ENCODE data around the gene MMP24. TPM values are rescaled to one million over a fixed set of nuclear protein-coding genes. Genes with fewer than 3 reads are reported as not detected.

Gene MMP24
- total RNA-seq, 2 donors from 2014 or later: 0.96 to 1.7 TPM

DNA sequence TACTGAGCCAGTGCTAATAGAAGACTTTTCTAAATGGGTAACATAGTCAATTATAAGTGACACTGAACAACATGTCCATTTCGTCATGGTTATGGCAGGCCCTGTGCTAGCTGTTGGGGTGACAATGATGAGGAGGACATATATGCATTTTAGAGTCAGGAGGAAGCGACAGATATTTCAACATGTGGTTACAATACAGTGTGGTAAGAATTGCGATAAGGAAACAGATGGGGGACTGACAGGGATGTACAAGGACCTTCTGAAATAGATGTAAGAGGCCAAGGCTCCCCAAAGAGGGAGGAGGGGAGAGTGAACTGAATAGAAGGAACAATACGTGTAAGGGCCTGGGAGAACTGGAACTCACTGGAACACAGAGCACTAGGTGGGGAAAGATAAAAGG is 11.7 kb downstream of the MMP24 start:
- Histone ChIP-seq H3K4me3 (no peak overlapping the region), H3K27me3 (replicated peaks; ENCODE audit: insufficient read depth) (no peaks in the 10 kb centered on the region), H3K4me1 (replicated peaks) (no peaks in the 10 kb centered on the region), H3K36me3 (no peaks in the 10 kb centered on the region), H3K27ac (no peak overlapping the region), H3K9me3 (no peaks in the 10 kb centered on the region)
- DNase-seq (ENCODE audit: low spot score): no peak
- TF ChIP-seq POLR2A (IDR thresholded peaks at IDR 0.05) (no peak), POLR2AphosphoS5 (IDR thresholded peaks at IDR 0.05) (no peak)
- intact Hi-C loops (cut with DNase I): no loop called here
- 88% methylated on average over 4 of the region's 4 CpGs for WGBS

DNA sequence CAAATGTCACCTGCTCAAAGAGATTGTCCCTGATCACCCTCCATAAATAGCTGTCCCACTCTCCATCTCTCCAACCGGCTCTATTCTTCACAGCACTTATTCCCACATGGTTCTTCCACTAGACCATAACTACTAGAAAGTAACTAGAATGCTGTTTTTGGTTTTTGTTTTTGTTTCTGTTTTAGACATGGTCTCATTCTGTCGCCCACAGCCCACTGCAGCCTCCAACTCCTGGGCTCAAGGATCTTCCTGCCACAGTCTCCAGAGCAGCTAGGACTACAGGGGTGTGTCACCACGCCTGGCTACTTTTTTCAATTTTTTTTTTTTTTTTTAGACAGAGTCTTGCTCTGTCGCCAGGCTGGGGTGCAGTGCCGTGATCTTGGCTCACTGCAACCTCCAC is 12.2 kb downstream of the MMP24 start:
- no peak for TF ChIP-seq POLR2AphosphoS5 (IDR thresholded peaks at IDR 0.05)
- no peaks in the 10 kb centered on the region for H3K4me1 ChIP-seq (replicated peaks)
- WGBS: 86% methylated on average over 5 of the region's 5 CpGs

DNA sequence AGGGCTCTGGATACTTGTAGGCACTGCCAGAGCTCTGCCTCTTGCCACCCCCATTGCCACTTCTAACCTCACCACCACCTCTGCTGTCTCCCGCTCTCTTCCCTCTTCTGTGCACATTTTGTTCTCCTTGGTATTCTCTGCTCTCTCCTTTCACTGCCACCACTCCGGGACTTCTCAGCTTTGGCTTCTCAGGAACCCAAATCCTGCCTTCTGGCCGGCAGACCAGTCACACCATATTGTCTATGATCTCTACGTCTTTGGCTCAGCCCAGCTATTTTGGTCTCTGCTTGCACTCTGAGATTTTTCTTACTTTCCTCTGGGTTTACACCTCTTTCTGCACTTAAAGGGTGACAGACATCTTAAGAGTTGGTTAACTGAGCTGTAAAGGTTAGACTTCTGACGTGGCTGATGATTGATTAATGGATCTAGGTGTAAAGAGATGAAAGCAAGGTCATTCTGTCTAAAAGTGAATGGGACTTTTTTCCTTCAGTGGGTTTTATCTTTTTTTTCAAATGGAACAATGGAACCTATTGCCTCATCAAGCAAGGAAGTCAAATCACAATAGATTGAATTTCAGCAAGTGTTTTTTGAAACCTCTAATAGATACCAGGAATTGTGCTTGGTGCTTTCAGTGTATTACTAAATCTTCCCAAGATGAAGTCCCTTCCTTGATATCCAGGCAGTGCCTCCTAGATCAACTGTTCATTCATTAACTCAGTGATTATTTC is 13.8 kb downstream of the MMP24 start:
- TF ChIP-seq POLR2A (IDR thresholded peaks at IDR 0.05): no peak
- TF ChIP-seq, protein P1, sequence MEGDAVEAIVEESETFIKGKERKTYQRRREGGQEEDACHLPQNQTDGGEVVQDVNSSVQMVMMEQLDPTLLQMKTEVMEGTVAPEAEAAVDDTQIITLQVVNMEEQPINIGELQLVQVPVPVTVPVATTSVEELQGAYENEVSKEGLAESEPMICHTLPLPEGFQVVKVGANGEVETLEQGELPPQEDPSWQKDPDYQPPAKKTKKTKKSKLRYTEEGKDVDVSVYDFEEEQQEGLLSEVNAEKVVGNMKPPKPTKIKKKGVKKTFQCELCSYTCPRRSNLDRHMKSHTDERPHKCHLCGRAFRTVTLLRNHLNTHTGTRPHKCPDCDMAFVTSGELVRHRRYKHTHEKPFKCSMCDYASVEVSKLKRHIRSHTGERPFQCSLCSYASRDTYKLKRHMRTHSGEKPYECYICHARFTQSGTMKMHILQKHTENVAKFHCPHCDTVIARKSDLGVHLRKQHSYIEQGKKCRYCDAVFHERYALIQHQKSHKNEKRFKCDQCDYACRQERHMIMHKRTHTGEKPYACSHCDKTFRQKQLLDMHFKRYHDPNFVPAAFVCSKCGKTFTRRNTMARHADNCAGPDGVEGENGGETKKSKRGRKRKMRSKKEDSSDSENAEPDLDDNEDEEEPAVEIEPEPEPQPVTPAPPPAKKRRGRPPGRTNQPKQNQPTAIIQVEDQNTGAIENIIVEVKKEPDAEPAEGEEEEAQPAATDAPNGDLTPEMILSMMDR (IDR thresholded peaks at IDR 0.05): no peak
- no peak for TF ChIP-seq POLR2AphosphoS5 (IDR thresholded peaks at IDR 0.05)
- intact Hi-C loops (cut with DNase I): no loop called here
- Histone ChIP-seq H3K36me3 (no peaks in the 10 kb centered on the region), H3K4me3 (no peak overlapping the region), H3K4me1 (replicated peaks) (no peaks in the 10 kb centered on the region), H3K27ac (no peak overlapping the region), H3K27me3 (replicated peaks; ENCODE audit: insufficient read depth) (no peaks in the 10 kb centered on the region), H3K9me3 (no peaks in the 10 kb centered on the region)
- 65% methylated on average over 5 of the region's 5 CpGs for whole genome bisulfite sequencing
- no peak for DNase-seq (ENCODE audit: low spot score)

More for the DNA sequence above, 12.2 kb downstream of the MMP24 start:
- no peaks in the 10 kb centered on the region for H3K9me3 ChIP-seq
- no peak for DNase-seq (ENCODE audit: low spot score)
- no peak overlapping the region for H3K4me3 ChIP-seq
- H3K27ac ChIP-seq: no peak overlapping the region
- no peaks in the 10 kb centered on the region for H3K27me3 ChIP-seq (replicated peaks; ENCODE audit: insufficient read depth)
- no peaks in the 10 kb centered on the region for H3K36me3 ChIP-seq
- intact Hi-C loops (cut with DNase I): no loop called here

DNA sequence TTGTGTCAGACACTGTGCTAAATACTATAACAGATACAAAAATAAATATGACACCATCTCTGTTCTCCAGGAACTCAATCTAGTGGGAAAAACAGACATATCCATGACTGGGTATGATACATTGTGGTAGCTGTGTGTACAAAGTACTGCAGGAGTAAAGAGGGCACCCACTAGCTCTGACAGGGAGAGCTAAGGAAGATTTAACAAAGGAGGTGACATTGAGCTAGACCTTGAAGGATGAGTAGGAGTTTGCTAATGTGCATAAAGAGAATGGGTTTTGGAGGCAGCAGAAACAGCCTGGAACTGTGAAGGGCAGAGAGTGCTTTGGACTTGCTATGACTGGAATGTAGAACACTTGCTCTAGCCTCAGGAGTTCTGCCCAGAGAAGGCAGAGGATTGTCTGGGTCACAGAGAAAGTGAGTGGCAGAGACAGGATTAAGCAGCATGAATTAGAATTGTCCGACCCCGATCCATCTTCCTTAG is 14.4 kb downstream of the MMP24 start:
- H3K4me3 ChIP-seq: no peak overlapping the region
- H3K27ac ChIP-seq: no peak overlapping the region
- no peak for TF ChIP-seq POLR2AphosphoS5 (IDR thresholded peaks at IDR 0.05)
- no peak for TF ChIP-seq POLR2A (IDR thresholded peaks at IDR 0.05)
- TF ChIP-seq, protein P1 (IDR thresholded peaks at IDR 0.05): no peak
- no peaks in the 10 kb centered on the region for H3K4me1 ChIP-seq (replicated peaks)
- H3K9me3 ChIP-seq: no peaks in the 10 kb centered on the region
- WGBS: 88% methylated on average over 2 of the region's 2 CpGs
- DNase-seq (ENCODE audit: low spot score): no peak
- intact Hi-C loops (cut with DNase I): no loop called here
- no peaks in the 10 kb centered on the region for H3K27me3 ChIP-seq (replicated peaks; ENCODE audit: insufficient read depth)
- no peaks in the 10 kb centered on the region for H3K36me3 ChIP-seq

DNA sequence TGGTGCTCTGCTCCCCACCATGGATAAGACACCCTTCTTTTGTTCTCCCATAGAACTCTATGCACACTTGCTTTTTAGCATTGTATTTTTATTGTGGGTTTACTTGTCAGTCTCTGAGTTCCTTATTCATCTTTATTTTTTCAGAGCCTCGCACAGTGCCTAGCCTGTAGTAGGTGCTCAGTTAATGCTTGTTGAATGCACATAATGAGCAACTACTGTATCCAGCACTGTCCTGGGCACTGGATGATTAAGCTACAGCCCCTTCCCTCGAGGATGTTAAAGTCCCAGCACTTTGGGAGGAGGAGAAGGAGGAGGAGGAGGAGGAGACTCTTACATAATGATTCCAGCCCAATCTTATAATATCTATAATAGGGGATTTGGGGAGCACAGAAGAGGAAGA is 16.8 kb downstream of the MMP24 start:
- 68% methylated on average over 2 of the region's 2 CpGs for WGBS
- TF ChIP-seq, protein P1 (IDR thresholded peaks at IDR 0.05): no peak
- TF ChIP-seq POLR2A (IDR thresholded peaks at IDR 0.05): no peak
- no peak for TF ChIP-seq POLR2AphosphoS5 (IDR thresholded peaks at IDR 0.05)

DNA sequence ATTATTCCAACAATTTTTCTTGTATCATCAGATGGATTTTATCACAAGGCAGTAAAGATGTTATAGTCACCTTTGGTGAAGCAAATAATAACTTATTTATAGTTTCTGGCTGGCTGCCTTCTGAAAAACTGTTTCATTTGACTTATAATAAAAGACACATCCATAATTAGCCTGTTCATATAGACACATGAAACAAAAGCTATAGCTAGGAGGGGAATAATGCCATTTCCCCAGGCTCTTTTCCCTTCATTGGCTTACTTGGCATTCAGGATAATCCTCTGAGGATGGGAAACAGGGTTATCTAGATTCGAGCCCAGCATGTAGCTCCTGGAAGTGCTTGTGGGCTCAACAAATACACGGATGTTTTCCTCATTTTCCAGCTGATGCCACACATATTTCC is 17.5 kb downstream of the MMP24 start:
- H3K4me1 ChIP-seq (replicated peaks): no peaks in the 10 kb centered on the region
- no peaks in the 10 kb centered on the region for H3K27me3 ChIP-seq (replicated peaks; ENCODE audit: insufficient read depth)
- intact Hi-C loops (cut with DNase I): no loop called here
- TF ChIP-seq POLR2A (IDR thresholded peaks at IDR 0.05) (no peak), POLR2AphosphoS5 (IDR thresholded peaks at IDR 0.05) (no peak)
- TF ChIP-seq, protein P1 (IDR thresholded peaks at IDR 0.05): no peak
- H3K4me3 ChIP-seq: no peak overlapping the region
- H3K9me3 ChIP-seq: no peaks in the 10 kb centered on the region
- H3K36me3 ChIP-seq: no peaks in the 10 kb centered on the region
- DNase-seq (ENCODE audit: low spot score): no peak
- 23% methylated on average over 2 of the region's 2 CpGs for WGBS
- no peak overlapping the region for H3K27ac ChIP-seq

More for the DNA sequence above, 16.8 kb downstream of the MMP24 start:
- Histone ChIP-seq H3K9me3 (no peaks in the 10 kb centered on the region), H3K4me3 (no peak overlapping the region), H3K4me1 (replicated peaks) (no peaks in the 10 kb centered on the region), H3K27ac (no peak overlapping the region), H3K36me3 (no peaks in the 10 kb centered on the region), H3K27me3 (replicated peaks; ENCODE audit: insufficient read depth) (no peaks in the 10 kb centered on the region)
- no peak for DNase-seq (ENCODE audit: low spot score)
- intact Hi-C loops (cut with DNase I): no loop called here

All from prostate gland (tissue), 2 donors.